Caco-2 (cell line): ENCODE measurements around the gene DENND4B. TPM values are rescaled to one million over a fixed set of nuclear protein-coding genes. Genes with fewer than 3 reads are reported as not detected.

Experiments used
- BruUV-seq: library from RNA; stranded (reverse); fragments of 400-500 nt; replicated peaks from 2 replicates; lab custom pipeline; 2021; lab: Mats Ljungman, UMichigan
- CTCF ChIA-PET: fragments of 300-600 bp; sonication (Branson Sonifier 250); formaldehyde crosslinking; loops from one replicate; lab custom pipeline; 2022; ENCODE audit warnings: antibody characterized with exemption; lab: Charles Lee
- POLR2A ChIA-PET: fragments of 300-600 bp; sonication (Branson Sonifier 250); formaldehyde crosslinking; loops from one replicate; lab custom pipeline; 2022; ENCODE audit warnings: antibody characterized with exemption; lab: Charles Lee
- DNase-seq, 2 experiments: peaks; one replicate each; pipeline versions ENCODE4 v3.0.0 to v3.0.0-alpha.2; 2020 to 2022
- H3K27me3 ChIP-seq: replicated peaks from 2 replicates; pipeline ENCODE4 v1.6.0; 2011; ENCODE audit warnings: low read length; ENCODE audit not compliant: control insufficient read depth, insufficient read depth
- H3K36me3 ChIP-seq: 2 replicates; pipeline ENCODE4 v1.5.1; 2011; ENCODE audit warnings: low read length; ENCODE audit not compliant: control insufficient read depth, insufficient read depth
- H3K4me1 ChIP-seq: fragments of 250-450 bp; sonication (Bioruptor Pico); 2 replicates; pipeline ENCODE4 v1.5.1; 2020; ENCODE audit warnings: mild to moderate bottlenecking
- H3K4me3 ChIP-seq: 2 replicates; pipeline ENCODE4 v1.5.1; 2011; ENCODE audit warnings: low read depth, mild to moderate bottlenecking, control low read depth, low read length
- H3K9me3 ChIP-seq: fragments of 250-450 bp; sonication (Bioruptor Pico); 2 replicates; pipeline ENCODE4 v1.5.1; 2020; ENCODE audit warnings: mild to moderate bottlenecking, moderate library complexity
- H3K27ac Mint-ChIP-seq: one replicate; pipeline ENCODE4 v1.8.0; 2022; ENCODE audit warnings: mixed read lengths; ENCODE audit not compliant: unreplicated experiment
- H3K27me3 Mint-ChIP-seq: one replicate; pipeline ENCODE4 v1.8.0; 2022; ENCODE audit warnings: mixed read lengths; ENCODE audit not compliant: insufficient read depth, unreplicated experiment
- H3K36me3 Mint-ChIP-seq: one replicate; pipeline ENCODE4 v1.8.0; 2022; ENCODE audit warnings: mild to moderate bottlenecking, mixed read lengths; ENCODE audit not compliant: insufficient read depth, unreplicated experiment
- H3K4me1 Mint-ChIP-seq: one replicate; pipeline ENCODE4 v1.8.0; 2022; ENCODE audit warnings: low read depth, mixed read lengths; ENCODE audit not compliant: unreplicated experiment
- H3K4me3 Mint-ChIP-seq: one replicate; pipeline ENCODE4 v1.8.0; 2022; ENCODE audit warnings: mild to moderate bottlenecking, moderate library complexity, mixed read lengths; ENCODE audit not compliant: unreplicated experiment
- H3K9me3 Mint-ChIP-seq: one replicate; pipeline ENCODE4 v1.8.0; 2022; ENCODE audit warnings: mixed read lengths; ENCODE audit not compliant: unreplicated experiment
- CTCF ChIP-seq, 2 experiments: fragments of 200-600 bp in 1 of 2; IDR thresholded peaks; 1 replicate in 1 of 2; 2 replicates in 1 of 2; pipeline versions ENCODE4 v1.5.1 to v1.8.0; 2011 to 2022; ENCODE audit warnings: antibody characterized with exemption in 1 of 2, control low read depth in 1 of 2, inconsistent platforms in 1 of 2, low read depth in 1 of 2, low read length in 1 of 2, mild to moderate bottlenecking in 1 of 2, moderate library complexity in 1 of 2; ENCODE audit not compliant: insufficient read depth in 1 of 2, severe bottlenecking in 1 of 2, unreplicated experiment in 1 of 2
- intact Hi-C: fragments of 100-400 bp; cut with micrococcal nuclease; formaldehyde crosslinking; loops from one replicate; pipeline ENCODE4 v1.10.0; 2022; ENCODE audit not compliant: unreplicated experiment
- total RNA-seq: library from RNA; stranded (reverse); gene quantifications from 2 replicates; pipeline ENCODE4 v1.2.3, GENCODE V29; 2022

DENND4B gene
- total RNA-seq, 1 experiment from 2014 or later: 79.0 TPM

GRCh38 chr1:153962088-153963029 is 15.8 kb upstream of the DENND4B start:
- ChIA-PET CTCF (interaction anchor here (0.7 to 2.5 kb wide), 4 partner anchors 16 to 265 kb away, joined by 3 to 14 read pairs (median 4); partner anchors contain the start of genes DENND4B and GATAD2B), POLR2A (interaction anchor here (1.0 to 6.3 kb wide), 6 partner anchors 10 to 328 kb away, joined by 3 to 105 read pairs (median 10); partner anchors contain the start of genes DENND4B, GATAD2B and JTB)
- Histone ChIP-seq H3K27me3 (no peaks in the 10 kb centered on the region), H3K36me3 (peaks cover 4% of the 10 kb centered on the region), H3K4me1 (peaks cover 14% of the 10 kb centered on the region), H3K9me3 (no peaks in the 10 kb centered on the region), H3K4me3 (peak overlapping the region; percentile 72)
- peak in 1 of 2 experiments; percentile 32 for DNase-seq
- H3K4me1 Mint-ChIP-seq: peaks cover 30% of the 10 kb centered on the region
- peak overlapping the region; percentile 81 for H3K4me3 Mint-ChIP-seq
- TF ChIP-seq CTCF (IDR thresholded peaks at IDR 0.05; ENCODE audit: insufficient read depth in 1 of 2, low read depth in 1 of 2, low read length in 1 of 2, severe bottlenecking in 1 of 2, unreplicated experiment in 1 of 2): no peak
- no peaks in the 10 kb centered on the region for H3K27me3 Mint-ChIP-seq
- intact Hi-C loops: loop anchor here (1.0 to 2.0 kb wide), 2 partner anchors 24 to 40 kb away; partner anchors contain the start of genes GATAD2B and RAB13
- peak overlapping the region; percentile 93 for H3K27ac Mint-ChIP-seq
- H3K36me3 Mint-ChIP-seq: peaks cover 75% of the 10 kb centered on the region
- H3K9me3 Mint-ChIP-seq: no peaks in the 10 kb centered on the region
- BruUV-seq: no TSS peak

GRCh38 chr1:153961421-153961820 is 14.9 kb upstream of the DENND4B start:
- ChIA-PET CTCF (no interaction called here), POLR2A (no interaction called here)
- intact Hi-C loops: no loop called here
- peak overlapping the region; percentile 72; the same call in 1 of the 2 replicates for H3K4me3 ChIP-seq
- Mint-ChIP-seq H3K36me3 (peaks cover 74% of the 10 kb centered on the region), H3K9me3 (no peaks in the 10 kb centered on the region), H3K4me1 (peaks cover 30% of the 10 kb centered on the region), H3K4me3 (peak overlapping the region; percentile 81), H3K27ac (peak overlapping the region; percentile 93), H3K27me3 (no peaks in the 10 kb centered on the region)
- BruUV-seq: no TSS peak
- no peaks in the 10 kb centered on the region for H3K9me3 ChIP-seq
- TF ChIP-seq CTCF (IDR thresholded peaks at IDR 0.05; ENCODE audit: insufficient read depth in 1 of 2, low read depth in 1 of 2, low read length in 1 of 2, severe bottlenecking in 1 of 2, unreplicated experiment in 1 of 2): no peak
- H3K27me3 ChIP-seq: no peaks in the 10 kb centered on the region
- H3K4me1 ChIP-seq: peaks cover 21% of the 10 kb centered on the region
- H3K36me3 ChIP-seq: peaks cover 4% of the 10 kb centered on the region
- no peak for DNase-seq

GRCh38 chr1:153960206-153960605 is 13.7 kb upstream of the DENND4B start:
- Histone ChIP-seq H3K27me3 (no peaks in the 10 kb centered on the region), H3K36me3 (peaks cover 4% of the 10 kb centered on the region), H3K4me1 (peaks cover 13% of the 10 kb centered on the region), H3K4me3 (no peak overlapping the region), H3K9me3 (no peaks in the 10 kb centered on the region)
- Mint-ChIP-seq H3K9me3 (no peaks in the 10 kb centered on the region), H3K4me1 (peaks cover 21% of the 10 kb centered on the region), H3K4me3 (peak overlapping the region; percentile 22), H3K27ac (no peak overlapping the region), H3K27me3 (no peaks in the 10 kb centered on the region), H3K36me3 (peaks cover 68% of the 10 kb centered on the region)
- no peak for TF ChIP-seq CTCF (IDR thresholded peaks at IDR 0.05; ENCODE audit: insufficient read depth in 1 of 2, low read depth in 1 of 2, low read length in 1 of 2, severe bottlenecking in 1 of 2, unreplicated experiment in 1 of 2)
- no peak for DNase-seq
- BruUV-seq: no TSS peak
- POLR2A ChIA-PET: no interaction called here
- intact Hi-C loops: no loop called here
- CTCF ChIA-PET: no interaction called here
